Kidney glomerular epithelial cell (primary cell): Measurements from ENCODE around the gene UBASH3B.

Experiments
- DNase-seq: peaks from one replicate; lab custom pipeline; 2025; lab: John Stamatoyannopoulos, UW

The UBASH3B gene

GRCh38 chr11:122784325-122784955 lies 128.9 kb downstream of the UBASH3B start:
- DNase-seq = peak; percentile 24

GRCh38 chr11:122785031-122785541 lies 129.6 kb downstream of the UBASH3B start:
- DNase-seq = no peak

GRCh38 chr11:122786896-122787295 lies 131.4 kb downstream of the UBASH3B start:
- DNase-seq = no peak

GRCh38 chr11:122788781-122789535 lies 133.4 kb downstream of the UBASH3B start:
- DNase-seq = no peak

- DNase-seq = no peak
These were observed 134.4 kb downstream of the UBASH3B start for GRCh38 chr11:122789907-122790306.

- peak; percentile 21 for DNase-seq
These were observed 135.9 kb downstream of the UBASH3B start for GRCh38 chr11:122791411-122791810.

GRCh38 chr11:122791836-122792235 lies 136.3 kb downstream of the UBASH3B start:
- no peak for DNase-seq

GRCh38 chr11:122793515-122793914 lies 138.0 kb downstream of the UBASH3B start:
- DNase-seq = no peak

GRCh38 chr11:122795307-122795706 lies 139.8 kb downstream of the UBASH3B start:
- no peak for DNase-seq

GRCh38 chr11:122796128-122796717 lies 140.7 kb downstream of the UBASH3B start:
- DNase-seq = no peak

GRCh38 chr11:122797651-122798050 lies 142.1 kb downstream of the UBASH3B start:
- no peak for DNase-seq

GRCh38 chr11:122799406-122800105 lies 144.0 kb downstream of the UBASH3B start:
- DNase-seq = no peak

- DNase-seq = no peak
These were observed 147.4 kb downstream of the UBASH3B start for GRCh38 chr11:122802876-122803275.

- no peak for DNase-seq
These were observed 147.8 kb downstream of the UBASH3B start for GRCh38 chr11:122803306-122803705.

GRCh38 chr11:122803716-122804115 lies 148.2 kb downstream of the UBASH3B start:
- DNase-seq = no peak

- DNase-seq = peak; percentile 49
These were observed 148.6 kb downstream of the UBASH3B start for GRCh38 chr11:122804161-122804560.

- DNase-seq = no peak
These were observed 149.3 kb downstream of the UBASH3B start for GRCh38 chr11:122804796-122805195.

- DNase-seq = no peak
These were observed 152.4 kb downstream of the UBASH3B start for GRCh38 chr11:122807731-122808477.

GRCh38 chr11:122808478-122808869 lies 153.0 kb downstream of the UBASH3B start:
- peak; percentile 12 for DNase-seq

- no peak for DNase-seq
These were observed 154.3 kb downstream of the UBASH3B start for GRCh38 chr11:122809866-122810265.

GRCh38 chr11:122811721-122812120 lies 156.2 kb downstream of the UBASH3B start:
- DNase-seq = no peak

GRCh38 chr11:122812638-122813037 lies 157.1 kb downstream of the UBASH3B start:
- DNase-seq = no peak
